Measurements from ENCODE around the gene LRRC8B. TPM values are rescaled to one million over a fixed set of nuclear protein-coding genes. Genes with fewer than 3 reads are reported as not detected.

The LRRC8B gene
- polyA plus RNA-seq, 1 of the 3 experiments (the other 2 are of a cell fraction) = 3.7 TPM

DNA sequence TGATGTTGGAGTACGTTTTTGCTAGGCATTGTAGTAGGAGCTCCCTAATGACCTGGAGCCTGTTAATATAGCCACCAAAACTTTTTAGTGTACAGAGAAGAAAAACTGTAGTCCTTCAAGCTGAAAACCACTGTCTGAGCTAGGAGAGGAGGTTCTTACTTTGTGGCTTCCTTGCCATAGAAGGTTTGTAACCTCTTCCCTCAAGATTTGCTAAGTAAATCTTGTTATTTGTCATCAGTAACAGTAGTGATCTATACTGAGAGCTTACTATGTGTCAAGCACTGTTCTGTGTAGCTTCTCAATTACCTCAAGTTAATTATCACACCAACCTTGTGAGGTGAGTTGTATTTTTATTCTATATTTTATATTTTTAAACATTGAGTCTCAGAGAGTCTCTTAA, 87.1 kb downstream of the LRRC8B start:
- Histone ChIP-seq H3K27ac (ENCODE audit: low read depth in 2 of 2, low read length in 1 of 2) (no peak overlapping the region), H3K4me2 (no peak overlapping the region), H3F3A (replicated peaks; ENCODE audit: insufficient read depth) (no peaks in the 10 kb centered on the region), H3K27me3 (ENCODE audit: insufficient read depth) (no peaks in the 10 kb centered on the region), H3K4me3 (ENCODE audit: low read depth in 2 of 2, low read length in 1 of 2) (no peak overlapping the region), H2AFZ (ENCODE audit: low read depth) (no peak overlapping the region), H3K79me2 (ENCODE audit: insufficient read depth) (no peaks in the 10 kb centered on the region), H3K9me3 (no peaks in the 10 kb centered on the region), H3K9ac (no peak overlapping the region), H3K9me2 (no peaks in the 10 kb centered on the region), H3K4me1 (ENCODE audit: control insufficient read depth in 1 of 2, insufficient read depth in 2 of 2, low read depth in 1 of 2, low read length in 1 of 2) (peaks cover 0 to 15% of the 10 kb centered on the region in 2 experiments; a peak in 2 of 4 replicates), H3K36me3 (replicated peaks in 1 of 2; ENCODE audit: control insufficient read depth in 1 of 2, insufficient read depth in 2 of 2, low read length in 1 of 2) (no peaks in the 10 kb centered on the region), H4K20me1 (ENCODE audit: insufficient read depth) (no peaks in the 10 kb centered on the region)
- ChIA-PET POLR2A (no interaction called here), CTCF (interaction anchor here (0.6 to 1.8 kb wide), 6 partner anchors 8 to 659 kb away, joined by 3 to 7 read pairs (median 5); no protein-coding TSS in a partner anchor)
- DNase-seq = no peak
- WGBS (ENCODE audit: low lambda C conversion rate) = 83% methylated on average over 1 of the region's 1 CpG
- TF ChIP-seq MAX (IDR thresholded peaks at IDR 0.05; ENCODE audit: low read depth) = no peak
- no peak for TF ChIP-seq RXRA (IDR thresholded peaks at IDR 0.05; ENCODE audit: borderline replicate concordance, low read depth)
- TF ChIP-seq USF2 (IDR thresholded peaks at IDR 0.05; ENCODE audit: borderline replicate concordance, low read depth, low read length) = no peak
- no peak for TF ChIP-seq JUND (IDR thresholded peaks at IDR 0.05)
- no peak for TF ChIP-seq RAD21 (IDR thresholded peaks at IDR 0.05; ENCODE audit: low read length)
- no peak for TF ChIP-seq TCF12 (IDR thresholded peaks at IDR 0.05)
- TF ChIP-seq USF1 (IDR thresholded peaks at IDR 0.05; ENCODE audit: borderline replicate concordance, low read depth) = no peak
- no peak for TF ChIP-seq SIN3A (IDR thresholded peaks at IDR 0.05; ENCODE audit: borderline replicate concordance, low read depth, low read length)
- no peak for TF ChIP-seq TEAD4 (IDR thresholded peaks at IDR 0.05; ENCODE audit: borderline replicate concordance, insufficient read depth)
- no peak for TF ChIP-seq GATA2 (CRISPR knock-in tag; IDR thresholded peaks at IDR 0.05)
- no peak for TF ChIP-seq NFIC (IDR thresholded peaks at IDR 0.05; ENCODE audit: borderline replicate concordance)
- TF ChIP-seq ZBTB33 (IDR thresholded peaks at IDR 0.05; ENCODE audit: borderline replicate concordance, low read depth) = no peak
- TF ChIP-seq, protein P1, sequence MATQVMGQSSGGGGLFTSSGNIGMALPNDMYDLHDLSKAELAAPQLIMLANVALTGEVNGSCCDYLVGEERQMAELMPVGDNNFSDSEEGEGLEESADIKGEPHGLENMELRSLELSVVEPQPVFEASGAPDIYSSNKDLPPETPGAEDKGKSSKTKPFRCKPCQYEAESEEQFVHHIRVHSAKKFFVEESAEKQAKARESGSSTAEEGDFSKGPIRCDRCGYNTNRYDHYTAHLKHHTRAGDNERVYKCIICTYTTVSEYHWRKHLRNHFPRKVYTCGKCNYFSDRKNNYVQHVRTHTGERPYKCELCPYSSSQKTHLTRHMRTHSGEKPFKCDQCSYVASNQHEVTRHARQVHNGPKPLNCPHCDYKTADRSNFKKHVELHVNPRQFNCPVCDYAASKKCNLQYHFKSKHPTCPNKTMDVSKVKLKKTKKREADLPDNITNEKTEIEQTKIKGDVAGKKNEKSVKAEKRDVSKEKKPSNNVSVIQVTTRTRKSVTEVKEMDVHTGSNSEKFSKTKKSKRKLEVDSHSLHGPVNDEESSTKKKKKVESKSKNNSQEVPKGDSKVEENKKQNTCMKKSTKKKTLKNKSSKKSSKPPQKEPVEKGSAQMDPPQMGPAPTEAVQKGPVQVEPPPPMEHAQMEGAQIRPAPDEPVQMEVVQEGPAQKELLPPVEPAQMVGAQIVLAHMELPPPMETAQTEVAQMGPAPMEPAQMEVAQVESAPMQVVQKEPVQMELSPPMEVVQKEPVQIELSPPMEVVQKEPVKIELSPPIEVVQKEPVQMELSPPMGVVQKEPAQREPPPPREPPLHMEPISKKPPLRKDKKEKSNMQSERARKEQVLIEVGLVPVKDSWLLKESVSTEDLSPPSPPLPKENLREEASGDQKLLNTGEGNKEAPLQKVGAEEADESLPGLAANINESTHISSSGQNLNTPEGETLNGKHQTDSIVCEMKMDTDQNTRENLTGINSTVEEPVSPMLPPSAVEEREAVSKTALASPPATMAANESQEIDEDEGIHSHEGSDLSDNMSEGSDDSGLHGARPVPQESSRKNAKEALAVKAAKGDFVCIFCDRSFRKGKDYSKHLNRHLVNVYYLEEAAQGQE (IDR thresholded peaks at IDR 0.05; ENCODE audit: low read depth, low read length) = no peak
- no peak for TF ChIP-seq EP300 (IDR thresholded peaks at IDR 0.05; ENCODE audit: borderline replicate concordance in 1 of 2, low read depth in 1 of 2, low read length in 1 of 2)
- TF ChIP-seq, protein P2, sequence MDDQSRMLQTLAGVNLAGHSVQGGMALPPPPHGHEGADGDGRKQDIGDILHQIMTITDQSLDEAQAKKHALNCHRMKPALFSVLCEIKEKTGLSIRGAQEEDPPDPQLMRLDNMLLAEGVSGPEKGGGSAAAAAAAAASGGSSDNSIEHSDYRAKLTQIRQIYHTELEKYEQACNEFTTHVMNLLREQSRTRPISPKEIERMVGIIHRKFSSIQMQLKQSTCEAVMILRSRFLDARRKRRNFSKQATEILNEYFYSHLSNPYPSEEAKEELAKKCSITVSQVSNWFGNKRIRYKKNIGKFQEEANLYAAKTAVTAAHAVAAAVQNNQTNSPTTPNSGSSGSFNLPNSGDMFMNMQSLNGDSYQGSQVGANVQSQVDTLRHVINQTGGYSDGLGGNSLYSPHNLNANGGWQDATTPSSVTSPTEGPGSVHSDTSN (IDR thresholded peaks at IDR 0.05) = no peak
- TF ChIP-seq FOXJ3 (CRISPR knock-in tag; IDR thresholded peaks at IDR 0.05) = no peak
